Thoracic aorta (tissue), 2 donors: ENCODE data around the gene ATF1. TPM values are rescaled to one million over a fixed set of nuclear protein-coding genes. Genes with fewer than 3 reads are reported as not detected.

Source experiments
- ATAC-seq: fragments of 150-250 bp; one replicate; pipeline ENCODE4 v1.8.0; 2017; ENCODE audit warnings: low read depth; ENCODE audit not compliant: insufficient number of reproducible peaks, low FRiP score
- DNase-seq: peaks from one replicate; pipeline ENCODE4 v3.0.0-alpha.2; 2020; ENCODE audit warnings: low spot score
- H3K27ac ChIP-seq, 2 donors: fragments of 200-600 bp; sonication (generic); 1 replicate in 1 of 2; 2 replicates in 1 of 2; pipeline ENCODE4 v1.5.1; 2016; ENCODE audit warnings: mild to moderate bottlenecking in 2 of 2, moderate library complexity in 2 of 2
- H3K27me3 ChIP-seq: fragments of 200-600 bp; sonication (generic); replicated peaks from 2 replicates; pipeline ENCODE4 v1.6.0; 2016; ENCODE audit warnings: mild to moderate bottlenecking; ENCODE audit not compliant: insufficient read depth
- H3K36me3 ChIP-seq: fragments of 200-600 bp; sonication (generic); one replicate; pipeline ENCODE4 v1.5.1; 2016
- H3K4me1 ChIP-seq, 2 donors: fragments of 200-600 bp; sonication (generic); 1 replicate in 1 of 2; 2 replicates in 1 of 2; pipeline versions ENCODE4 v1.5.1 to v1.6.0; 2016; ENCODE audit warnings: low read depth in 2 of 2, mild to moderate bottlenecking in 1 of 2; ENCODE audit not compliant: control insufficient read depth in 1 of 2
- H3K4me3 ChIP-seq: fragments of 200-600 bp; sonication (generic); 2 replicates; pipeline ENCODE4 v1.5.1; 2016; ENCODE audit warnings: mild to moderate bottlenecking
- H3K9me3 ChIP-seq: fragments of 200-600 bp; sonication (generic); 2 replicates; pipeline ENCODE4 v1.5.1; 2016
- total RNA-seq, 2 donors: library from RNA; depleted of rRNA; stranded (reverse); fragments of >200 nt; gene quantifications; one replicate each; pipeline versions ENCODE4 v1.1.0 to v1.2.3, GENCODE V29; 2016
- TF ChIP-seq, protein P1 (sequence below): fragments of 200-600 bp; sonication (generic); IDR thresholded peaks from one replicate; pipeline ENCODE4 v1.5.1; 2019; ENCODE audit warnings: antibody characterized with exemption

ATF1 gene
- total RNA-seq, 2 donors from 2014 or later: 14.7 to 21.0 TPM

GRCh38 chr12:50784501-50784900, 20.6 kb downstream of the ATF1 start:
- H3K4me1 ChIP-seq: peaks cover 0 to 7% of the 10 kb centered on the region in 2 donors
- no peak for ATAC-seq
- no peak overlapping the region for H3K4me3 ChIP-seq
- H3K27me3 ChIP-seq: no peaks in the 10 kb centered on the region
- H3K27ac ChIP-seq: no peak overlapping the region
- no peak for DNase-seq
- TF ChIP-seq, protein P1, sequence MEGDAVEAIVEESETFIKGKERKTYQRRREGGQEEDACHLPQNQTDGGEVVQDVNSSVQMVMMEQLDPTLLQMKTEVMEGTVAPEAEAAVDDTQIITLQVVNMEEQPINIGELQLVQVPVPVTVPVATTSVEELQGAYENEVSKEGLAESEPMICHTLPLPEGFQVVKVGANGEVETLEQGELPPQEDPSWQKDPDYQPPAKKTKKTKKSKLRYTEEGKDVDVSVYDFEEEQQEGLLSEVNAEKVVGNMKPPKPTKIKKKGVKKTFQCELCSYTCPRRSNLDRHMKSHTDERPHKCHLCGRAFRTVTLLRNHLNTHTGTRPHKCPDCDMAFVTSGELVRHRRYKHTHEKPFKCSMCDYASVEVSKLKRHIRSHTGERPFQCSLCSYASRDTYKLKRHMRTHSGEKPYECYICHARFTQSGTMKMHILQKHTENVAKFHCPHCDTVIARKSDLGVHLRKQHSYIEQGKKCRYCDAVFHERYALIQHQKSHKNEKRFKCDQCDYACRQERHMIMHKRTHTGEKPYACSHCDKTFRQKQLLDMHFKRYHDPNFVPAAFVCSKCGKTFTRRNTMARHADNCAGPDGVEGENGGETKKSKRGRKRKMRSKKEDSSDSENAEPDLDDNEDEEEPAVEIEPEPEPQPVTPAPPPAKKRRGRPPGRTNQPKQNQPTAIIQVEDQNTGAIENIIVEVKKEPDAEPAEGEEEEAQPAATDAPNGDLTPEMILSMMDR: no peak
- no peaks in the 10 kb centered on the region for H3K9me3 ChIP-seq
- H3K36me3 ChIP-seq: peaks cover 10% of the 10 kb centered on the region

DNA sequence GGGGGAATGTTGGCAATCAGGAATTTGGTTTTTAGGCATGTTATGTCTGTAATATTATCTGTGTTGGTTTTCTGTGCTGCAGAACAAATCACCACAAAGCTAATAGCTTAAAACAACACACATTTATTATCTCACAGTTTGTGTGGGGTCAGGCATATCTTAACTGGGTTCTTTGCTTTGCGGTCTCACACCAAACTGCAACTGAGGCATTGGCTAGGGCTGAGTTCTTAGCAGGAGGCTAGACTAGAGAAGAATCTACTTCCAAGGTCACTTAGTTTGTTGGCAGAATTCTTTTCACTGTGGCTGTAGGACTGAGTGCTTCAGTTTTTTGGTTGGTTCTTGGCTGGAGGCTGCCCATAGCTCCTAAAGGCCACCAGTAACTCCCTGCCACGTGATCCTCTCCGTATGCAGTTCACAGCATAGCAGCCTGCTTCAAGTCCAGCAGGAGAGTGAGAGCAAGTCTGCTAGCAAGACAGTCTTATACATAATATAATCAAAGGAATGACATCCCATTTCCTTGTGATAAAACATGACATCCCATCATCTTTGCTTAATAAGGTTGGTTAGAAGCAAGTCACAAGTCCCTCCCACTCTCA, 21.6 kb downstream of the ATF1 start:
- Histone ChIP-seq H3K4me1 (peaks cover 0 to 7% of the 10 kb centered on the region in 2 donors), H3K27ac (peak overlapping the region in 1 of 2 donors; percentile 57), H3K4me3 (no peak overlapping the region), H3K9me3 (no peaks in the 10 kb centered on the region), H3K27me3 (no peaks in the 10 kb centered on the region), H3K36me3 (peaks cover 10% of the 10 kb centered on the region)
- DNase-seq (no peak), ATAC-seq (no peak)
- TF ChIP-seq, protein P1: no peak

GRCh38 chr12:50786498-50787231, 22.8 kb downstream of the ATF1 start:
- peak overlapping the region in 1 of 2 donors; percentile 57 for H3K27ac ChIP-seq
- H3K9me3 ChIP-seq: no peaks in the 10 kb centered on the region
- peaks cover 6% of the 10 kb centered on the region for H3K36me3 ChIP-seq
- DNase-seq: no peak
- ATAC-seq: no peak
- peaks cover 0 to 7% of the 10 kb centered on the region in 2 donors for H3K4me1 ChIP-seq
- H3K4me3 ChIP-seq: no peak overlapping the region
- TF ChIP-seq, protein P1: no peak
- H3K27me3 ChIP-seq: no peaks in the 10 kb centered on the region

DNA sequence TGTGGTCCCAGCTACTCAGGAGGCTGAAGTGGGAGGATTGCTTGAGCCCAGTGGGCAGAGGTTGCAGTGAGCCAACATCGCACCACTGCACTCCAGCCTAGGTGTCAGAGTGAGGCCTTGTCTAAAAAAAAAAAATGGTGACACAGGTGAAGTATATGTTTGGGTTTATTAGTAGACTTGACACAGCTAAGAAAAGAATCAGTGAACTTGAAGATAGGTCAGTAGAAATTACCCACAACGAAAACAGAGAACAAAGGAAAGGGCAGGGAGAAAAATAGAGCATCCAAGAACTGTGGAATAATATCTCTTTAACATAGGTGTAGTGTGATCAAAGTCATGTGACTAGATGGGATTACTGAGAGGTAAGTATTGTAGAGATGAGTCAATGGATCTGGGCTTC, 23.7 kb downstream of the ATF1 start:
- Histone ChIP-seq H3K4me1 (peaks cover 0 to 7% of the 10 kb centered on the region in 2 donors), H3K36me3 (no peaks in the 10 kb centered on the region), H3K27ac (no peak overlapping the region), H3K27me3 (no peaks in the 10 kb centered on the region), H3K9me3 (no peaks in the 10 kb centered on the region), H3K4me3 (no peak overlapping the region)
- TF ChIP-seq, protein P1: no peak
- ATAC-seq: no peak
- DNase-seq: no peak

DNA sequence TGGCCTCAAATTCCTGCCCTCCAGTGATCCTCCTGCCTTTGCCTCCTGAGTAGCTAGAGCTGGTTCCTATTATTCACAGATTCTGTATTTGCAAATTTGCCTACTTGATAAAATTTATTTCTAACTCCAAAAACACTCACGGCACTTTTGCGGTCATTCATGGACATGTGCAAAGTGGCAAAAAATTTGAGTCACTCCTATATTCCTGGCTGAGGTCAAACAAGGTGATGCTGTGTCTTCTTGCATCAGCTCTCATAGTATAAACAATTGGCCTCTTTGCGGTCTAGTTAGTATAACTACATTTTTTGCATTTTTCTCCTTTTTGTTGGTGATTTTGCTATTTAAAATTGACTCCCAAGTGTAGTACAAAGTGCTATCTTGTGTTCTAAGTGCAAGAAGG, 24.7 kb downstream of the ATF1 start:
- ATAC-seq: no peak
- Histone ChIP-seq H3K36me3 (no peaks in the 10 kb centered on the region), H3K4me3 (no peak overlapping the region), H3K4me1 (peaks cover 0 to 7% of the 10 kb centered on the region in 2 donors), H3K9me3 (no peaks in the 10 kb centered on the region), H3K27ac (no peak overlapping the region), H3K27me3 (no peaks in the 10 kb centered on the region)
- DNase-seq: no peak
- TF ChIP-seq, protein P1: no peak
